ENCODE results near the gene TPPP2.
"Not testable (repeated sequence)": the region's sequence is repeated elsewhere in the genome, so short reads cannot be mapped to it uniquely, and the experiment has no call there.

The TPPP2 gene

GRCh38 chr14:21037156-21037555, 7.1 kb downstream of the TPPP2 start:
- DNase-seq (ENCODE audit: low read depth in 2 of 2): no peak

DNA sequence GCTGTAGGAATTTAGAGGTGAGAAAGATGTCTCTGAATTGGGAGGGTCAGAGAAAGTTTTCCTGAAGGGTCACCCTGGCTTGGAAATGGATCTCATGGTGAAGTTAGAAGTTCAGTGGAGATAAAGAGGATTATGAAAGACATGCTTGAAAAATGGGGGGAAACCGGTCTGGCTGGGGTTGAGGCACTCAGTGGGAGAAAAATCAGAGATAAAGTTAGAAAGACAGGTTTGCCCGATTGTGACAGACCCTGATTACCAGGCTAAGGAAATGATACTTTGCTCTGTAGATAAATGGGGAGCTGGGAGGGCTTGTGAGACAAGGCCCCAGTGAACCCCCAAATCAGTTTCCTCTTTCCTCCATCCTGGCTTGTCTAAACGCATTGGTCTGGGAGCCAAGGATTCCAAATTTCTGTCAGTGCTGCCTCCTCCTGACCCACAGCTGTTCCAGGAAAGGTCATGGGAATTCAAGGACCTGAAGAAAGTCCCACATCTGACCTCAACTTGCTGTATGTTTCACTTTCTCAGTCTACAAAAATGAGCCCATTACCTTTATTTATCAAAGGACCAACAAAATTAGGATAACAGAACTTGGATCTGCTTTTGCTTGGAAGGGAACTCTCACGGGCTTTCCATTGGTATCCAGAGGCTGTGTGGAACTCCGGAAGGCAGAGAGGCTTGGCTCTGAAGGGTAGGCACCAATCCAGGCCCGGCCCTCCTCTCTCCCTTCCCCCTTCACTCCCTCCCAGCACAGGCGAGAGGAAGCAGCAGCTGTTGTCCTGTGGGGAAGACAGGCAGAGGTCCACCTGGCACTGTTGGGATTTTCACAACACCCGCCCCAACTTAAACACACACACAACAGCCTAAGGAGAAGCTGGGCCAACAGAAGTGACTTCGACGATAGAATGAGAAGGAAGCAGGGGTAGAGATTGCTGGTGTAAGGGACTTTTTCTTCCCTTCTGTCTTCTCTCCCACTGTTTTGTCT, 8.7 kb downstream of the TPPP2 start:
- no peak for DNase-seq (ENCODE audit: low read depth in 2 of 2)

- DNase-seq (ENCODE audit: low read depth in 2 of 2): no peak
Measured at GRCh38 chr14:21039585-21040369, 9.8 kb downstream of the TPPP2 start.

- DNase-seq (ENCODE audit: low read depth in 2 of 2): no peak
Measured at GRCh38 chr14:21040370-21040925, 10.4 kb downstream of the TPPP2 start.

DNA sequence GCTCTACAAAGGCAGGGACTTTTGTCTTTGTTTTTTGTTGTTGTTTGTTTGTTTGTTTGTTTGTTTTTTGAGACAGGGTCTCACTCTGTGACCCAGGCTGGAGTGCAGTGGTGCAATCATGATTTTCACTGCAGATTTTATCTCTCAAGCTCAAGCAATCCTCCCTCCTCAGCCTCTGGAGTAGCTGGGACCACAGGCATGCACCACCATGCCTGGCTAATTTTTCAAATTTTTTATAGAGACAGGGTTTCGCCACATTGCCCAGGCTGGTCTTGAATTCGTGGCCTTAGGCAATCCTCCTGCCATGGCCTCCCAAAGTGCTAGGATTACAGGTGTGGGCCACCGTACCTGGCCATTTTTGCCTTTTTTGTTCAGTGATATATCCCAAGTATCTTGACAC, 10.9 kb downstream of the TPPP2 start:
- DNase-seq (ENCODE audit: low read depth in 2 of 2): not testable (repeated sequence)

DNA sequence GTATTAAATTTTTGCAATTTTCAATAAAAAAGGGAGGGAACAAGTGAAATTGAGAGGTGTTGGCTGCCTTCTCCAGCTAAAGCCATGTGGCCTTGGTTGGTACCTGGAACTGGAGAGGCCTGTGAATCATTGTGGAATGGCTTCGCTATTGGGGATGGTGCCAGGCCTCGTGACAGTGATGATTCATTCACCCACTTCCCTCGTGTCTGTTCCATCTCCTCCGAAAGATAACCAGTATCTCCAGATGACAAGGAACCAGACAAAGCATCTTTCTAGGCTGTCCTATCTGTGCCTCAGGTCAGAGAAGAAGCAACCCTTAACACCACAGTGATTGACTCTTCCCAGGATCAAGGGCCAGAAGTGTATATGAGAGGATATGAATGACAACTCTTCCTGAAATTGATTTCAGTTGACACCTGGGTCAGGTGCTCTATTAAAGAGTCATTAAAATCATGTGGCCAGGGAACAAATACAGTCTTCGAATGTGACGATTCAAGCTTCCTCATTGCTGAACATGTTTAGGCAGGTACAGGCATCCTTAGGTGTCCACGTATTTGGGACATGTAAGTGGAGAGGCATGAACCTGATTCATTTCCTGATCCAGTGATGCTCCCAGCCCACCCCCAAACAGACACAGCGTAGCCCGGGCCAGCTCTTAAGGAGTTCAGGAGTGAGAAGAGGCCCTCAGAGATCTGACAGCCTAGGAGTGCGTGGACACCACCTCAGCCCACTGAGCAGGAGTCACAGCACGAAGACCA, 11.8 kb downstream of the TPPP2 start, which contains the start of gene RNASE7:
Gene RNASE7, plus strand, starts transcription at position 687 of the 758 bp plus-strand sequence. CDS start 631 bp downstream, outside the sequence.
- no peak for DNase-seq (ENCODE audit: low read depth in 2 of 2)

GRCh38 chr14:21042918-21043317, 12.9 kb downstream of the TPPP2 start:
- no peak for DNase-seq (ENCODE audit: low read depth in 2 of 2)

GRCh38 chr14:21043387-21043973, 13.5 kb downstream of the TPPP2 start:
- no peak for DNase-seq (ENCODE audit: low read depth in 2 of 2)

- DNase-seq (ENCODE audit: low read depth in 2 of 2): no peak
Measured at GRCh38 chr14:21043974-21044618, 14.1 kb downstream of the TPPP2 start.

DNA sequence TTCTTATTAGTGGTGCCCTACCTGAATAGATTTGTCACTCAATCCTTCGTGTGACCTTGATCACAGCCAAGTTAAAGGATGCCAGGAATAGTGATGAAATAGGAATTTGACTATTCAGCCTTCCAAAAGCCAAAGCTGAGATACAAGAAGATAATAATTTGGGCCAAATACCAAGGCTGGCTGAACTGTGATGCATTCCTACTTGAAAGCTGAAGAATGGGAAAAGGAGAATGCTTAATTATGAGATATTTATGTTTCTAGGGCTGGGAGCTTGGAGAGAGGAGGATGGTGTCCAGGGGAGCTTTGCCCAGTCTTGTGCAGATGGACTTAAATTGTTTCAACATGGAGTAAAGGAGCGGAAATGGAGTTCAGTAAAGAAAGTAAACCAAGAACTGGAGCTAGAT, 17.4 kb downstream of the TPPP2 start:
- DNase-seq (ENCODE audit: low read depth in 2 of 2): no peak

DNA sequence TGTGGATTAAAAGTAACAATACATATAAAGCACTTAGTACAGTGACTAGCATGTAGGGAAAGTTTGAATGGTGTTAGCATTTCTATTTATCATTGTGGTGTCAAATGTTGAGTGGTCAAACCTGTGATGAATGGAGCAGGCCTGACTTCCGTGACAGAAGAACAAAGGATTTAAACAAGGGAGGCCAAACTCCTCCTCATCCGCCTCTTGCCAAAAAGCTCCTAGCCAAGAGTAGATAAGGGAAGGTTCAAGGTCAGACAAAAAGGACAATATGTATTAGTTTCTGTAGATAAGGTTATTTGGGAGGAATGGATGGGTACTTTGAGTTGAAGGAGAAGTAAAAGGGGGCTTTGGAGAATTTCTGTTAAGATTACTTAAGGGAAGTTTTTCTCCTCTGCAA, 18.6 kb downstream of the TPPP2 start:
- no peak for DNase-seq (ENCODE audit: low read depth in 2 of 2)

- no peak for DNase-seq (ENCODE audit: low read depth in 2 of 2)
Measured at GRCh38 chr14:21049271-21049673, 19.3 kb downstream of the TPPP2 start.

GRCh38 chr14:21050597-21050996, 20.6 kb downstream of the TPPP2 start:
- no peak for DNase-seq (ENCODE audit: low read depth in 2 of 2)

DNA sequence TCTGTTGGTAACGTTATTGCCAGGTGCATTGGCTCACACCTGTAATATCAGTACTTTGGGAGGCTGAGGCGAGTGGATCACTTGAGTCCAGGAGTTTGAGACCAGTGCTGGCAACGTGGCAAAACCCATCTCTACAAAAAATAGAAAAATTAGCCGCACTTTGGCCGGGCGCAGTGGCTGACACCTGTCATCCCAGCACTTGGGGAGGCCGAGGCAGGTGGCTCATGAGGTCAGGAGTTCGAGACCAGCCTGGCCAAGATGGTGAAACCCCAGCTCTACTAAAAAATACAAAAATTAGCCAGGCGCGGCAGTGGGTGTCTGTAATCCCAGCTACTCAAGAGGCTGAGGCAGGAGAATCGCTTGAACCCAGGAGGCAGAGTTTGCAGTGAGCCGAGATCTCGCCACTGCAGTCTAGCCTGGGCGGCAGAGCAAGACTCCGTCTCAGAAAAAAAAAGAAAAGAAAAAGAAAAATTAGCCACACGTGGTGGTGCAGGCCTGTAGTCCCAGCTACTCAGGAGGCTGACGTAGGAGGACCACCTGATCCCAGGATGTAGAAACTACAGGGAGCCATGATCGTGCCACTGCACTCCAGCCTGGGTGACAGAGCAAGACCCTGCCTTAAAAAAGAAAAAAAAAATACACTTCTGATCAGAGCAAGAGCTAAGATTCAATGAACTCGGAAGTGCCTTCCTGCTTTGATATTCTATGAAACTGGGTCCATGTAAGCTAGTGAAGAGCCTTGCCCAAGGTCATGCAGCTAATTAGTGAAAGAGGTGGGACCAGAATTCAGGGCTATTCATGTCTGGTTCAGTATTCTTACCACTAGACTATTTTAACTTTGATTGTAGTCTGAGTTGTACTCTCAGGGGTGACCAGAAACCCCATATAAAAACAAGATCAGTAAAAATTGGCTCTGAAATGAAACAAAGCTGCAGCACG, 23.4 kb downstream of the TPPP2 start:
- DNase-seq (ENCODE audit: low read depth in 2 of 2): no peak

DNA sequence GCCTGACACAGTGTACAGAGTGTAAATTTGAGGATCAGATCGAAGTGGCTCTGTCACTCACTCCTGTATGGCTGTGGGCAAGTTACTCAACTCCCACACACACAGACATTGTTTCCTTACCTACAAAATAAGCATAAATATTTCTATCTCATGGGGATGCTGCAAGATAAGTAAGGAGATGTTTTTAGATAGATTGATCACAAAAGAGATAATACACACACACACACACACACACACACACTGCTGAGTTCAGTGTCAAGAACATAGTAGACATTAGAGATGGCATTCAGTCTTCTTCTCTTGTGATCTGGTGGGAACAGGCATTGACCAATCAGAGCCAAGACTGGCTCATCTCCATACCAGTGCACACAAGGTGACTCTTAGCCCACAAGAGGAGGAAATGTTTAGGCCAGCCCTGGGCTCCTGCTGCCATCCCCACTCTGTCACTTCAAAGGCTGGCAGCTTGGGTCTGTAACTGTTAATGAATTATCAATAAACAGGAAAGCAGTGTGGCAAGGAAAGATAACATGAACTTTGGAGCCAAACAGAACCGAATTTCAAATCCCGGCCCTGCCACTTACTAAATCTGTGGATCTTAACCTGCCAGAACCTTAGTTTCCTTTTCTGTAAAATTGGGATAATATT, 24.2 kb downstream of the TPPP2 start:
- DNase-seq (ENCODE audit: low read depth in 2 of 2): no peak

DNA sequence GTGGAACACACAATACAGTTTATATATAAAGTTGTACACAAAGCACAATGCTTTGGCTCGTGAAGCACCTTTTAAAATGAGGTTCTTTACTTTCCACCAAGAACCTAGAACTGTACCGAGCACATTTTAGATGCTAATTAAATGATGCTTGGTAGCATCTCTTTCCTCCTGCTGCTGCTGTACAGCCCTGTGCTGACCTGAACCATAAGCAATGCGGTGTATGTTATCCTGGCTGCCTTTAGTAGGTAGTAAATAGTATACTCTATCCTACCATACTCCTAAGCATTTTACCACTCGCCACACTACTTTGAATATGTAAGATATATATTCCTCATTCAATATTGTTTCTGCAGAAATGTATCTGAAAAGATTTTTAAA, 24.7 kb downstream of the TPPP2 start:
- DNase-seq (ENCODE audit: low read depth in 2 of 2): no peak

DNA sequence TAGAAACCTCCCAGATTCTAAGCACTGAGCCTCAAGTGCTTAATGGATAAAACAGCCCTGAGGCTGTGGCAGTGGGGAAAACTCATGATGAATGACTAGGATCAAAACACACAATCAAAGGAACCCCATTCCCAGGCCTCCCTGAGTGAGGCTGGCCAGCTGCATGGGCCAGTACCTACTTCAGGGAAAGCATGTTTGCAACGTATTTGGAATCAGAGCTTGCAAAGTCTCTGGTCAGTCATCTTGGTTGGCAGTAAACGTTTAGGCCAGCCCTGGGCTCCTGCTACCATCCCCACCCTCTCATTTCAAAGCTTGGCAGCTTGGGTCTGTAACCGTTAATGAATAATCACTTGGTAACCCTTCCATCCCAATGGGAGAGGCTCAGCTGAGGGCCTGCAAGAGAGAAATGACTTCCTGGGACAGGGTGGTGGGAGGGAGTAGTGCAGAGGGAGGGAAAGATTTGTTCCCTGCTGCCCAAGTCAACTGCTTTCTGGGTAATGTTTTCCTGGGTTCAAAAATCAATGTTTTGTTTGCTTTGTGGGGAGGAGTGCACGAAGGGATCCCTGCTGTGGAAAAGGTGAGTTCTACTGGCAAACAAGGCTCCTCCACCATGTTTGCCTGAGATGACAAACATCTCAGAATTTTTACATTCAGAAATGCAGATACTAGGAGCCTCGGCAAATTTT, 25.6 kb downstream of the TPPP2 start:
- DNase-seq (ENCODE audit: low read depth in 2 of 2): no peak

DNA sequence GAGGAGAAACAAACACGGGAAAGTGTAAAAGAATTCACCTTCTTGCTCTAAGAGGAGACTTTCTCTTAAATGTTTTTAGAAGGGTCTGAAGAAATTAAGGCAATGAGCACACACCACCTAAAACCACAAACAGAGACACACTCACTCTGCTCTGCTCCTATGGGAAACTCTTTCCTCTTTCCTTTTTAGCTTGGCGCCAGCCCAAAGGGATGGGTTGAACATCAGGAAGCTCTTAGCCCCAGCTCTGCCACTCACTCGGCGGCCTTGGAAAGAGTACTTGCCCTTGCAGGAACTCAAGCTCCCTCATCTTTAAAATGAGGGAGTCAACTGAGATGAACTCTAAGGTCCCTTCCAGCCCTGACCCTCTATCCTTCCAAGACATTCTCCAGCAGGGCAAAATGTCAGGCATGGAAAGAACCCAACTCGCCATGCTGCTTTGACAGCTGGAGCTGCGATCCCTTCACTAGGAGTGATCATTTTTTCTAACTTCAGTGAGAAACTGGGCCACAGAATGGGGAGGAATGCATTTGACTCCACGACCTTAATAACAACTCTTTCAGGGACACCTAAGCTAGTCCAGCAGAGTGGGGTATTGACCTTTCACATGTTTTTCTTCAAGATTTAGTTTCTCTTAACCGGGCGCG, 26.6 kb downstream of the TPPP2 start:
- DNase-seq (ENCODE audit: low read depth in 2 of 2): no peak
